Mesodermal cell (in vitro differentiated cells): ENCODE results near the gene TBC1D22A.

Experiments
- H3K27ac ChIP-seq: 2 replicates; pipeline ENCODE4 v1.7.0; 2013; ENCODE audit warnings: mild to moderate bottlenecking, low read depth, low read length, moderate library complexity; ENCODE audit not compliant: severe bottlenecking
- H3K36me3 ChIP-seq: 2 replicates; pipeline ENCODE4 v1.7.1; 2013; ENCODE audit warnings: mild to moderate bottlenecking, low read length, moderate library complexity; ENCODE audit not compliant: control insufficient read depth, insufficient read depth
- H3K4me1 ChIP-seq: one replicate; pipeline ENCODE4 v1.7.1; 2013; ENCODE audit warnings: mild to moderate bottlenecking, low read length; ENCODE audit not compliant: insufficient read depth, control insufficient read depth, poor library complexity, severe bottlenecking
- H3K4me3 ChIP-seq: 2 replicates; pipeline ENCODE4 v1.7.0; 2013; ENCODE audit warnings: low read length, control low read depth, mild to moderate bottlenecking; ENCODE audit not compliant: insufficient read depth, poor library complexity, severe bottlenecking; ENCODE audit errors: extremely low read depth
- H3K9me3 ChIP-seq: 2 replicates; pipeline ENCODE4 v1.7.1; 2013; ENCODE audit warnings: mild to moderate bottlenecking, low read length, moderate library complexity; ENCODE audit not compliant: control insufficient read depth
- WGBS, 2 experiments: methylation state at CpG; one replicate each; pipeline ENCODE4 v1.1.5; 2013; ENCODE audit warnings: missing lambda C conversion rate in 2 of 2; ENCODE audit not compliant: insufficient coverage in 2 of 2; 5-methylcytosine and 5-hydroxymethylcytosine counted together

The TBC1D22A gene

GRCh38 chr22:46753761-46754109, 8.7 kb upstream of the TBC1D22A start:
- Histone ChIP-seq H3K27ac (peak overlapping the region; percentile 97), H3K4me1 (peaks cover 38% of the 10 kb centered on the region), H3K36me3 (no peaks in the 10 kb centered on the region), H3K4me3 (no peak overlapping the region), H3K9me3 (peaks cover 19% of the 10 kb centered on the region)
- 92 to 94% methylated on average over 4 of the region's 4 CpGs for WGBS, 2 experiments

GRCh38 chr22:46754110-46754799, 8.2 kb upstream of the TBC1D22A start:
- Histone ChIP-seq H3K27ac (peak overlapping the region; percentile 97), H3K4me1 (peaks cover 38% of the 10 kb centered on the region), H3K36me3 (no peaks in the 10 kb centered on the region), H3K4me3 (no peak overlapping the region), H3K9me3 (peaks cover 19% of the 10 kb centered on the region)
- 72 to 91% methylated on average over 13 to 14 of the region's 14 CpGs for WGBS, 2 experiments

GRCh38 chr22:46754826-46755225, 7.6 kb upstream of the TBC1D22A start:
- H3K27ac ChIP-seq: no peak overlapping the region
- H3K9me3 ChIP-seq: peaks cover 19% of the 10 kb centered on the region
- H3K4me3 ChIP-seq: no peak overlapping the region
- WGBS, 2 experiments: 96 to 97% methylated on average over 4 of the region's 6 CpGs
- peaks cover 32% of the 10 kb centered on the region for H3K4me1 ChIP-seq
- peaks cover 2% of the 10 kb centered on the region for H3K36me3 ChIP-seq

- Histone ChIP-seq H3K9me3 (peaks cover 19% of the 10 kb centered on the region), H3K27ac (no peak overlapping the region), H3K4me3 (no peak overlapping the region), H3K4me1 (peaks cover 25% of the 10 kb centered on the region), H3K36me3 (peaks cover 8% of the 10 kb centered on the region)
- WGBS, 2 experiments: no CpG with 5 or more reads among the region's 2 CpGs
Observed at GRCh38 chr22:46755525-46755924, 6.9 kb upstream of the TBC1D22A start.

DNA sequence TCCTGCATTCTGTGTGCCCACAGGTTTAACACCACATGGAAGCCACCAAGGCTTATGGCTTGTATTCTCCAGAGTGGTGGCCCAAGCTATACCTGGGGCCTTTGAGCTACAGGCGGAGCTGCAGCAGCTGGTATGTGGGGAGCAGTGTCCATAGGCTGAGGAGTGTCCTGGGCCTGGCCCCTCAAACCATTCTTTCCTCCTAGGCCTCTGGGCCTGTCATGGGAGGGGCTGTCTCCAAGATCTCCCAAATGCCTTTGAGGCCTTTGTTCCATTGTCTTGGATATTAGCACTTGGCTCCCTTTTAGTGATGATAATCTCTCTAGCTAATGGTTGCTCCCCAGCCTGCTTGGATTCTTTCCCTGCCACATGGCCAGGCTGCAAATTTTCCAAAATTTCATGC, 6.4 kb upstream of the TBC1D22A start:
- WGBS, 2 experiments: 63% methylated on average over 1 of the region's 1 CpG; no CpG with 5 or more reads in 1 of the 2 experiments
- Histone ChIP-seq H3K4me3 (no peak overlapping the region), H3K36me3 (peaks cover 8% of the 10 kb centered on the region), H3K4me1 (peaks cover 21% of the 10 kb centered on the region), H3K27ac (no peak overlapping the region), H3K9me3 (peaks cover 19% of the 10 kb centered on the region)

GRCh38 chr22:46757104-46757503, 5.3 kb upstream of the TBC1D22A start:
- peaks cover 24% of the 10 kb centered on the region for H3K4me1 ChIP-seq

GRCh38 chr22:46758121-46758520, 4.3 kb upstream of the TBC1D22A start:
- H3K27ac ChIP-seq: no peak overlapping the region
- peaks cover 19% of the 10 kb centered on the region for H3K9me3 ChIP-seq
- H3K36me3 ChIP-seq: peaks cover 8% of the 10 kb centered on the region
- H3K4me1 ChIP-seq: peaks cover 22% of the 10 kb centered on the region
- WGBS, 2 experiments: 100% methylated on average over 1 of the region's 1 CpG; no CpG with 5 or more reads in 1 of the 2 experiments
- no peak overlapping the region for H3K4me3 ChIP-seq

More at GRCh38 chr22:46757104-46757503, 5.3 kb upstream of the TBC1D22A start:
- peaks cover 8% of the 10 kb centered on the region for H3K36me3 ChIP-seq
- peaks cover 19% of the 10 kb centered on the region for H3K9me3 ChIP-seq
- H3K27ac ChIP-seq: no peak overlapping the region
- 88 to 96% methylated on average over 1 to 2 of the region's 2 CpGs for WGBS, 2 experiments
- H3K4me3 ChIP-seq: no peak overlapping the region

- 64 to 84% methylated on average over 4 to 5 of the region's 6 CpGs for WGBS, 2 experiments
- Histone ChIP-seq H3K27ac (no peak overlapping the region), H3K4me1 (peaks cover 14% of the 10 kb centered on the region), H3K4me3 (no peak overlapping the region), H3K36me3 (peaks cover 8% of the 10 kb centered on the region), H3K9me3 (peaks cover 19% of the 10 kb centered on the region)
Observed at GRCh38 chr22:46758867-46759290, 3.6 kb upstream of the TBC1D22A start.

DNA sequence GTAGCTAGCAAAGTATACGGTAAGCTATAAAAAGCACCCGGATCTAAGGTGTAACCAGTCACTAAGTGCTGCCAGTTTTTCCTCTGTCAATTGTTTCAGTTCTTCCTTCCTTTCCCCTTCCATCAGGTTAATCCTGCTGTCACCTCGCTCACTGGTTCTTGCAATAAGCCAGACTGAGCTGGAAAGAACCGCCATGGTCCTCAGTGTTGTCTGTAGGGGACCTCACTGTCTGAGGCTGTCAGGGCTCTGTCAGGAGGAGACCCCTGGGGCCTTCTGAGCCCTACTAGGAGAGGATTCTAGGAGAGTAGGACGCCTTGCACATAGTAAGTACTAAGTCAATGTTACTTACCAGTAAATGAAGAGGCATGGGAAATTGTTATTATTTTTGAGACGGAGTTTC, 1.4 kb upstream of the TBC1D22A start:
- Histone ChIP-seq H3K27ac (no peak overlapping the region), H3K4me3 (peak overlapping the region; percentile 99), H3K36me3 (peaks cover 8% of the 10 kb centered on the region), H3K4me1 (peaks cover 6% of the 10 kb centered on the region), H3K9me3 (peaks cover 12% of the 10 kb centered on the region)
- WGBS, 2 experiments: 94 to 98% methylated on average over 5 to 6 of the region's 6 CpGs

DNA sequence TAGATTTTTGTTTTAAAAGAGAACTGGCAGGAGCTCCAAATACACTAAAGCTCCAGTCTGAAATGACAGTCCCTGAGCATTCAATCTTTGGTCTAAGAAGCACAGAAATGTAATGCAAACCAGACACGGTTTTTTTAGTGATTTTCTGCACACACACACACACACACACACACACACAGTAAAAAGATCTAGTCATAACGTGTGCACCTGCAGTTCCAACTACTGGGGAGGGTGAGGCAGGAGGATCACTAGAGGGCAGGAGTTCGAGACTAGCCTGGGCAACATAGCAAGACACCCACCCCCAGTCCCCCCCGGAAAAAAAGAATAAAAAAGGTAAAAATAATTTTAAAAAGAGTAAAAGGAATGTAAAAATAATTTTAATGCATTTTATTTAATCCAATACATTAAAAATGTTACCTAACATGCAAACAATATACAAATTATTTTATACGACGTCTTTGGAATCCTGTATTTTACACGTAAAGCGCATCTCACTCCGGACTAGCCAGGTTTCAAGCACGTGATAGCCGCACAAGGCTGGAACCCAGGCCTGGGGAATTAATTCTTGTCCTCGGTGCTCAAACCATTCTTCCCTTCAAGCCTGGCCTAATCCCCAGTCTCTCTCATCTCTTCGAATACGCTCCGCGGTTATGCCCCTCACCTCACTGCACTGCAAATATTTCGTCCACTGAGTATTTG, 762 bp upstream of the TBC1D22A start:
- H3K36me3 ChIP-seq: peaks cover 8% of the 10 kb centered on the region
- 0 to 3% methylated on average over 13 of the region's 17 CpGs for WGBS, 2 experiments
- peak overlapping the region; percentile 94 for H3K27ac ChIP-seq
- H3K9me3 ChIP-seq: peaks cover 5% of the 10 kb centered on the region
- peak overlapping the region; percentile 99 for H3K4me3 ChIP-seq
- H3K4me1 ChIP-seq: peaks cover 6% of the 10 kb centered on the region
